ENCODE data around the gene SLC6A13. TPM values are rescaled to one million over a fixed set of nuclear protein-coding genes. Genes with fewer than 3 reads are reported as not detected.
"Not testable (repeated sequence)": the region's sequence is repeated elsewhere in the genome, so short reads cannot be mapped to it uniquely, and the experiment has no call there.

SLC6A13 gene
- polyA plus RNA-seq, 3 donors = 47.4 to 52.9 (median 50.8) TPM

GRCh38 chr12:236445-236844, 26.2 kb downstream of the SLC6A13 start:
- DNase-seq (ENCODE audit: low read depth in 3 of 3, low spot score in 2 of 3) = no peak

GRCh38 chr12:235967-236366, 26.7 kb downstream of the SLC6A13 start:
- not testable (repeated sequence) for DNase-seq (ENCODE audit: low read depth in 3 of 3, low spot score in 2 of 3)

- no peak for DNase-seq (ENCODE audit: low read depth in 3 of 3, low spot score in 2 of 3)
Observed at GRCh38 chr12:234891-235415, 27.7 kb downstream of the SLC6A13 start.

GRCh38 chr12:234019-234418, 28.6 kb downstream of the SLC6A13 start:
- DNase-seq (ENCODE audit: low read depth in 3 of 3, low spot score in 2 of 3) = no peak

- DNase-seq (ENCODE audit: low read depth in 3 of 3, low spot score in 2 of 3) = no peak
Observed at GRCh38 chr12:233615-233968, 29.0 kb downstream of the SLC6A13 start.

- DNase-seq (ENCODE audit: low read depth in 3 of 3, low spot score in 2 of 3) = no peak
Observed at GRCh38 chr12:232731-233614, 29.7 kb downstream of the SLC6A13 start.

GRCh38 chr12:230925-231671, 31.5 kb downstream of the SLC6A13 start:
- DNase-seq (ENCODE audit: low read depth in 3 of 3, low spot score in 2 of 3) = no peak

- DNase-seq (ENCODE audit: low read depth in 3 of 3, low spot score in 2 of 3) = no peak
Observed at GRCh38 chr12:229441-230191, 33.0 kb downstream of the SLC6A13 start.

- no peak for DNase-seq (ENCODE audit: low read depth in 3 of 3, low spot score in 2 of 3)
Observed at GRCh38 chr12:228846-229200, 33.8 kb downstream of the SLC6A13 start.

- DNase-seq (ENCODE audit: low read depth in 3 of 3, low spot score in 2 of 3) = no peak
Observed at GRCh38 chr12:227923-228845, 34.5 kb downstream of the SLC6A13 start.

GRCh38 chr12:227286-227915, 35.2 kb downstream of the SLC6A13 start:
- no peak for DNase-seq (ENCODE audit: low read depth in 3 of 3, low spot score in 2 of 3)

- no peak for DNase-seq (ENCODE audit: low read depth in 3 of 3, low spot score in 2 of 3)
Observed at GRCh38 chr12:226401-226800, 36.2 kb downstream of the SLC6A13 start.

- no peak for DNase-seq (ENCODE audit: low read depth in 3 of 3, low spot score in 2 of 3)
Observed at GRCh38 chr12:225012-225411, 37.6 kb downstream of the SLC6A13 start.

GRCh38 chr12:224330-224729, 38.3 kb downstream of the SLC6A13 start:
- no peak for DNase-seq (ENCODE audit: low read depth in 3 of 3, low spot score in 2 of 3)

- no peak for DNase-seq (ENCODE audit: low read depth in 3 of 3, low spot score in 2 of 3)
Observed at GRCh38 chr12:223841-224240, 38.8 kb downstream of the SLC6A13 start.

- DNase-seq (ENCODE audit: low read depth in 3 of 3, low spot score in 2 of 3) = no peak
Observed at GRCh38 chr12:221736-222135, 40.9 kb downstream of the SLC6A13 start.

GRCh38 chr12:220946-221550, 41.6 kb downstream of the SLC6A13 start:
- no peak for DNase-seq (ENCODE audit: low read depth in 3 of 3, low spot score in 2 of 3)

- no peak for DNase-seq (ENCODE audit: low read depth in 3 of 3, low spot score in 2 of 3)
Observed at GRCh38 chr12:220491-220890, 42.1 kb downstream of the SLC6A13 start.

- no peak for DNase-seq (ENCODE audit: low read depth in 3 of 3, low spot score in 2 of 3)
Observed at GRCh38 chr12:219891-220352, 42.7 kb downstream of the SLC6A13 start.

Measured in right renal cortex interstitium (tissue), 3 donors.